ENCODE results near the gene NOL12. TPM values are rescaled to one million over a fixed set of nuclear protein-coding genes. Genes with fewer than 3 reads are reported as not detected.

The NOL12 gene
- total RNA-seq, 2 donors from 2014 or later, result 21.9 to 26.8 TPM

- Mint-ChIP-seq H3K36me3 (ENCODE audit: low read depth) (peaks cover 11% of the 10 kb centered on the region), H3K9me3 (no peaks in the 10 kb centered on the region), H3K4me1 (peaks cover 14% of the 10 kb centered on the region), H3K27me3 (ENCODE audit: insufficient read depth) (peaks cover 12% of the 10 kb centered on the region), H3K4me3 (no peak overlapping the region), H3K27ac (peak overlapping the region; percentile 30)
- H3K9me3 ChIP-seq (ENCODE audit: control insufficient read depth, low read length), result no peaks in the 10 kb centered on the region
- no peaks in the 10 kb centered on the region for H3K27me3 ChIP-seq (ENCODE audit: control insufficient read depth, insufficient read depth, low read length, poor library complexity, severe bottlenecking)
- DNase-seq, result no peak
- H3K36me3 ChIP-seq (ENCODE audit: control insufficient read depth, insufficient read depth, low read length), result no peaks in the 10 kb centered on the region
- no peak overlapping the region for H3K27ac ChIP-seq (ENCODE audit: low read depth, low read length)
- no peak overlapping the region for H3K4me3 ChIP-seq (ENCODE audit: low read length)
- WGBS, 2 experiments (ENCODE audit: insufficient coverage in 1 of 2, insufficient read length in 1 of 2), result 81 to 87% methylated on average over 13 to 16 of the region's 16 CpGs
- no peaks in the 10 kb centered on the region for H3K4me1 ChIP-seq (ENCODE audit: control insufficient read depth, insufficient read depth, low read length)
- H3K9ac ChIP-seq (ENCODE audit: extremely low read depth, low read length, poor library complexity, severe bottlenecking), result no peak overlapping the region
- no peak for TF ChIP-seq CTCF (conservative IDR thresholded peaks at IDR 0.05)
These were observed 56.4 kb downstream of the NOL12 start for GRCh38 chr22:37742376-37743171.

Other genes with a start within 250 kb of the NOL12 start
- gene MFNG, start 200.0 kb upstream of the NOL12 start, total RNA-seq, result 1 to 10 TPM; 1.9 to 6.6 TPM
- gene CARD10, start 166.9 kb upstream of the NOL12 start, total RNA-seq, result 10 to 100 TPM; 20.3 to 24.4 TPM
- gene CDC42EP1, start 125.9 kb upstream of the NOL12 start, total RNA-seq, result 10 to 100 TPM; 45.0 to 45.1 TPM
- under 1 TPM in 1 of 2 donors, not detected in 1; 0.86 TPM for gene LGALS2, start 106.3 kb upstream of the NOL12 start, total RNA-seq
- 10 to 100 TPM; 87.5 TPM for gene GGA1, start 77.5 kb upstream of the NOL12 start, total RNA-seq
- 10 to 100 TPM; 37.7 to 38.6 TPM for gene SH3BP1, start 46.7 kb upstream of the NOL12 start, total RNA-seq
- gene PDXP, start 27.6 kb upstream of the NOL12 start, total RNA-seq, result 10 to 100 TPM; 23.5 to 29.3 TPM
- 10 to 100 TPM; 10.4 to 16.0 TPM for gene LGALS1, start 10.7 kb upstream of the NOL12 start, total RNA-seq
- gene TRIOBP, start 10.7 kb downstream of the NOL12 start, total RNA-seq, result 10 to 100 TPM; 74.7 to 82.2 TPM
- 10 to 100 TPM; 22.2 to 26.2 TPM for gene GCAT, start 121.6 kb downstream of the NOL12 start, total RNA-seq
- under 1 TPM; 0.40 to 0.77 TPM for gene GALR3, start 137.0 kb downstream of the NOL12 start, total RNA-seq
- gene ANKRD54, start 158.0 kb downstream of the NOL12 start, total RNA-seq, result 10 to 100 TPM; 14.1 to 14.3 TPM
- 100 to 1,000 TPM; 469 to 541 TPM for gene EIF3L, start 163.1 kb downstream of the NOL12 start, total RNA-seq
- gene MICALL1, start 220.0 kb downstream of the NOL12 start, total RNA-seq, result 10 to 100 TPM; 33.5 to 36.6 TPM